Measurements from ENCODE around the gene POR.

Gene POR

GRCh38 chr7:75955331-75955955 is 40.5 kb downstream of the POR start:
- DNase-seq, result no peak

- no peak for DNase-seq
Measured at GRCh38 chr7:75957021-75957736, 42.2 kb downstream of the POR start.

- no peak for DNase-seq
Measured at GRCh38 chr7:75958802-75959543, 44.0 kb downstream of the POR start.

- DNase-seq, result no peak
Measured at GRCh38 chr7:75960372-75960771, 45.4 kb downstream of the POR start.

GRCh38 chr7:75961218-75961617 is 46.3 kb downstream of the POR start:
- DNase-seq, result no peak

- DNase-seq, result no peak
Measured at GRCh38 chr7:75962607-75963380, 47.8 kb downstream of the POR start.

- no peak for DNase-seq
Measured at GRCh38 chr7:75963381-75963995, 48.5 kb downstream of the POR start.

GRCh38 chr7:75965617-75966016 is 50.7 kb downstream of the POR start:
- DNase-seq, result no peak

- DNase-seq, result no peak
Measured at GRCh38 chr7:75966190-75966961, 51.4 kb downstream of the POR start.

- no peak for DNase-seq
Measured at GRCh38 chr7:75967055-75967454, 52.1 kb downstream of the POR start.

GRCh38 chr7:75967487-75967997 is 52.6 kb downstream of the POR start:
- DNase-seq, result no peak

- DNase-seq, result no peak
Measured at GRCh38 chr7:75968012-75968411, 53.1 kb downstream of the POR start.

GRCh38 chr7:75968561-75969001 is 53.6 kb downstream of the POR start:
- no peak for DNase-seq

GRCh38 chr7:75969182-75969581 is 54.2 kb downstream of the POR start:
- DNase-seq, result no peak

- DNase-seq, result no peak
Measured at GRCh38 chr7:75969704-75970498, 54.9 kb downstream of the POR start.

GRCh38 chr7:75971309-75971960 is 56.5 kb downstream of the POR start:
- no peak for DNase-seq

GRCh38 chr7:75971961-75972763 is 57.2 kb downstream of the POR start:
- DNase-seq, result no peak

- DNase-seq, result no peak
Measured at GRCh38 chr7:75977743-75978142, 62.8 kb downstream of the POR start.

- DNase-seq, result no peak
Measured at GRCh38 chr7:75979759-75980429, 64.9 kb downstream of the POR start.
